ENCODE results near the gene ICA1L. TPM values are rescaled to one million over a fixed set of nuclear protein-coding genes. Genes with fewer than 3 reads are reported as not detected.
"Not testable (repeated sequence)": the region's sequence is repeated elsewhere in the genome, so short reads cannot be mapped to it uniquely, and the experiment has no call there.

ICA1L gene
- total RNA-seq, 1 experiment from 2014 or later, result 6.4 TPM

DNA sequence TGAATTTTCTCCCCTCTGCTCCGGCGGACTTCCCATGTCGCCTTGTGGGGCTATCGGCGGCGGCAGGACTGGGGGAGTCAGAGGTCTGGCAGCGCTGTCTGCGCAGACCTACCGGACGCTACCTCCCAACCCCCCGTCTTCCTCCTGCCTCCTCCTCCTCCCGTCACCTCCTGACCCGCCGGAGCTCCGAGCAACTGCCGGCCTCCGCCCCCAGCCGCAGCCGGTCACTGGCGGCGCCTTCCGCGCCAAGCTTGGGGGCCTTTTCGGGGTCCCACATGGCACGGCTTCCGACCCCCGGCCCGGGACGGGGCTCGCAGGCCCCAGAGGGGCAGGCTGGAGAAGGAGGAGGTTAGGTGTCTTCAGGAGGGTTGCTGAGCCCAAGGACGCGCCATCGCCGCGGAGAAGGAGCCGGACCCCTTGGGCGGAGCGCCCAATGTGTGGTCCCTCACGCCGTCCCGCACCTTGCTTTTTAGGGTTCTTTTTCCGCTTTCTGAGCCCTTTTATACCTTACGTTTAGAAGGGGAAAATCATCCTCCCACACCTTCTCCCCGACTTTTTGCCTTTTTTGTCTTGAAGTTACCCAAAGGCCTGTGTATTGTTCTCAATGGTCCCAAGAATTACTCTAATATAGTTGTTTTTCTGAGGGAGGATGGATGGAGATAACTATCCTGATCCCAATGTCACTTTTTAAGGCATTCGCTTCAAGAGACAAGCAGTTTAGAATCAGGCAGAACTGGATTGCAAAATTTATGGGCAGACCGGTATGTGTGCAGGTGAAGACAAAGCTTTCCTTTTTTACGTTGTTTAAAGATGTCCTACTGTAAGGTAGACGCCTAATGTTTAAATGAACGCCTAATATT is 41.0 kb upstream of the ICA1L start:
- BruUV-seq (replicated peaks); H3K4me1 ChIP-seq (ENCODE audit: control insufficient read depth, insufficient read depth, low read length); DNase-seq (ENCODE audit: low read depth, low spot score); in situ Hi-C loops (cut with HindIII; ENCODE audit: low pct_unique_long_range_greater_than_20kb, low sequenced_read_pairs); H3K27me3 ChIP-seq (ENCODE audit: control insufficient read depth, insufficient read depth, low read length); intact Hi-C loops (cut with micrococcal nuclease; ENCODE audit: unreplicated experiment); CTCF ChIA-PET; H3K9me3 ChIP-seq (ENCODE audit: control insufficient read depth, insufficient read depth, low read depth, low read length); POLR2A ChIA-PET; H3K36me3 ChIP-seq (ENCODE audit: control insufficient read depth, insufficient read depth, low read length): not testable (repeated sequence)
- H3K27ac ChIP-seq (ENCODE audit: low read length), result peak overlapping the region; percentile 99
- H3K4me3 ChIP-seq (ENCODE audit: low read depth in 2 of 2, low read length in 2 of 2), result peak overlapping the region; percentile 99 to 100
- peak; percentile 89 for ATAC-seq

- Histone ChIP-seq H3K9me3 (ENCODE audit: control insufficient read depth, insufficient read depth, low read depth, low read length) (no peaks in the 10 kb centered on the region), H3K4me3 (ENCODE audit: low read depth in 2 of 2, low read length in 2 of 2) (peak within 1 kb of the TSS; percentile 99 to 100), H3K36me3 (ENCODE audit: control insufficient read depth, insufficient read depth, low read length) (peaks cover 12% of the 10 kb centered on the region; the same call in 1 of the 2 replicates), H3K27ac (ENCODE audit: low read length) (peak within 1 kb of the TSS; percentile 99), H3K4me1 (ENCODE audit: control insufficient read depth, insufficient read depth, low read length) (no peaks in the 10 kb centered on the region), H3K27me3 (ENCODE audit: control insufficient read depth, insufficient read depth, low read length) (no peaks in the 10 kb centered on the region)
- CTCF ChIA-PET, result no interaction called here
- in situ Hi-C loops (cut with HindIII; ENCODE audit: low pct_unique_long_range_greater_than_20kb, low sequenced_read_pairs), result no loop called here
- TSS peak; percentile 74 for BruUV-seq (replicated peaks)
- intact Hi-C loops (cut with micrococcal nuclease; ENCODE audit: unreplicated experiment), result no loop called here
- DNase-seq (ENCODE audit: low read depth, low spot score), result peak; percentile 92
- peak; percentile 96 for ATAC-seq
- POLR2A ChIA-PET, result interaction anchor here (0.5 kb wide), 1 partner anchor 318 kb away, joined by 3 read pairs; no protein-coding TSS in a partner anchor
- TF ChIP-seq SIN3A (IDR thresholded peaks at IDR 0.05; ENCODE audit: borderline replicate concordance, insufficient read depth, low read depth, low read length) (peak; percentile 74; the same call in 1 of the 2 replicates), TCF7L2 (IDR thresholded peaks at IDR 0.05; ENCODE audit: low read depth, low read length) (peak; percentile 61; the same call in 1 of the 2 replicates), CTCF (IDR thresholded peaks at IDR 0.05) (no peak), REST (IDR thresholded peaks at IDR 0.05; ENCODE audit: insufficient read depth in 1 of 2, low read depth in 2 of 2, low read length in 1 of 2) (no peak), POLR2AphosphoS5 (IDR thresholded peaks at IDR 0.05; ENCODE audit: low read depth, low read length) (0 out of 2 replicates have a peak, but pooled peaks have one; percentile 25)
These were observed 40.2 kb upstream of the ICA1L start, which contains the start of the genes CARF and WDR12 for GRCh38 chr2:202911512-202912341. Gene CARF, plus strand, starts transcription at chr2:202912275. Its CDS starts 29,628 bp downstream, at chr2:202941903. Gene WDR12, minus strand, starts transcription at chr2:202911673. Its CDS starts 197 bp downstream, at chr2:202911476.

All from Panc1 (cell line).